Chondrocyte (in vitro differentiated cells): ENCODE results near the gene FYN. TPM values are rescaled to one million over a fixed set of nuclear protein-coding genes. Genes with fewer than 3 reads are reported as not detected.

Source experiments
- DNase-seq: peaks from one replicate; pipeline ENCODE4 v3.0.0; 2021; ENCODE audit warnings: mixed read lengths, low spot score
- H3K27ac Mint-ChIP-seq: one replicate; pipeline ENCODE4 v1.8.0; 2021; ENCODE audit warnings: mild to moderate bottlenecking, moderate library complexity, mixed read lengths; ENCODE audit not compliant: unreplicated experiment
- H3K27me3 Mint-ChIP-seq: 2 replicates; pipeline ENCODE4 v1.8.0; 2021; ENCODE audit warnings: low read depth, mixed read lengths
- H3K36me3 Mint-ChIP-seq: 2 replicates; pipeline ENCODE4 v1.8.0; 2021; ENCODE audit warnings: low read depth, mixed read lengths
- H3K4me1 Mint-ChIP-seq: 2 replicates; pipeline ENCODE4 v1.8.0; 2021; ENCODE audit warnings: low read depth, mild to moderate bottlenecking, mixed read lengths
- H3K4me3 Mint-ChIP-seq: one replicate; pipeline ENCODE4 v1.8.0; 2021; ENCODE audit warnings: mild to moderate bottlenecking, moderate library complexity, mixed read lengths; ENCODE audit not compliant: unreplicated experiment
- H3K9me3 Mint-ChIP-seq: 2 replicates; pipeline ENCODE4 v1.8.0; 2021; ENCODE audit warnings: low read depth, mixed read lengths
- CTCF ChIP-seq: fragments of 200-600 bp; sonication (generic); IDR thresholded peaks from 2 replicates; pipeline ENCODE4 v1.5.0; 2021; ENCODE audit warnings: antibody characterized with exemption, mild to moderate bottlenecking, moderate library complexity
- total RNA-seq: library from RNA; stranded (reverse); gene quantifications from 3 replicates; pipeline ENCODE4 v1.2.1, GENCODE V29; 2021

FYN gene
- total RNA-seq, 1 donor from 2014 or later: 109 TPM

GRCh38 chr6:111832833-111833418, 40.3 kb downstream of the FYN start:
- Mint-ChIP-seq H3K9me3 (no peaks in the 10 kb centered on the region), H3K4me1 (peaks cover 35% of the 10 kb centered on the region)

DNA sequence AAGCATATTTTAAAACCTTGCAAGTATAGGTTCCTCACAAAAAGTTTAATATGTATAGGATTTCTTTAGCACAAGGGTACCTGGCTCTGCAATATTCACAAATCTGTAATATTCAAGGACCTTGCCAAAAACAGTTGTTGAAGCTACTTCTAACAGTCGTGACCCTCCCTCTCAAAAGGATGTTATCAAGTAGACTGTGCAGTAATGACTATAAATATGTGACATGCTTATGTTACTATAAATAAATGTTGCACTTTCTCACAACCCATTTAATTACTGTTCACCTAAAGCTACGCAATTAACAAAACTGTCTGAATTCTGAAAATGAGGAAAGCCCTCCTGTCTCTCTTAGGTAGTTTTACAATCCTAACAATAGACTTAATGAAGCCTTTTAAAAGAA, 41.8 kb downstream of the FYN start:
- TF ChIP-seq CTCF: no peak
- no peaks in the 10 kb centered on the region for H3K27me3 Mint-ChIP-seq
- no peak overlapping the region for H3K4me3 Mint-ChIP-seq
- no peak overlapping the region for H3K27ac Mint-ChIP-seq
- no peaks in the 10 kb centered on the region for H3K9me3 Mint-ChIP-seq
- DNase-seq: no peak
- H3K36me3 Mint-ChIP-seq: peaks cover 2% of the 10 kb centered on the region
- peaks cover 35% of the 10 kb centered on the region for H3K4me1 Mint-ChIP-seq

More at GRCh38 chr6:111832833-111833418, 40.3 kb downstream of the FYN start:
- Mint-ChIP-seq H3K27ac (peak overlapping the region; percentile 33), H3K36me3 (peaks cover 2% of the 10 kb centered on the region), H3K4me3 (no peak overlapping the region), H3K27me3 (no peaks in the 10 kb centered on the region)
- DNase-seq: no peak
- no peak for TF ChIP-seq CTCF

GRCh38 chr6:111829998-111830397, 43.3 kb downstream of the FYN start:
- no peak for TF ChIP-seq CTCF
- no peak for DNase-seq
- H3K4me1 Mint-ChIP-seq: peaks cover 39% of the 10 kb centered on the region
- H3K27ac Mint-ChIP-seq: peak overlapping the region; percentile 32
- H3K36me3 Mint-ChIP-seq: peaks cover 2% of the 10 kb centered on the region
- no peak overlapping the region for H3K4me3 Mint-ChIP-seq
- H3K9me3 Mint-ChIP-seq: no peaks in the 10 kb centered on the region
- H3K27me3 Mint-ChIP-seq: no peaks in the 10 kb centered on the region

DNA sequence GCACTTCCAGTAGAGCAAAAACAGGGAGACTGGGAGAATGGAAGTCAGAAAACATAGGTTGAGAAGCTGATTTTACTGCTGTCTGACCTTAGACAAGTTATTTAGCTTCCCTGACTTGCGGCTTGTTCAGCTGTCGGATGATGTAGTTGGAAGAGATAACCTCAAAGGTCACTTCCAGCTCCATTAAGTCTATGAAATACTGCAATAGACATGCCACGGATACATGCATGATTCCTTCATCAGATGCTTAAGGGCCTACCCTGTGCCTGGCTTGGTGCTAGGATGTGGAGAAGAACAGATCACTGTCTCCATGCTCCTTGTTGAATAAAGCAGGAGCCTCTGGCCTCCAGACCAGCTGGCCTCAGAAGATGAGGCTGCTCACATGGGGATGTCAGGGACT, 43.7 kb downstream of the FYN start:
- Mint-ChIP-seq H3K9me3 (no peaks in the 10 kb centered on the region), H3K4me1 (peaks cover 43% of the 10 kb centered on the region), H3K27ac (no peak overlapping the region), H3K4me3 (no peak overlapping the region), H3K36me3 (no peaks in the 10 kb centered on the region), H3K27me3 (no peaks in the 10 kb centered on the region)
- no peak for DNase-seq
- TF ChIP-seq CTCF: no peak

DNA sequence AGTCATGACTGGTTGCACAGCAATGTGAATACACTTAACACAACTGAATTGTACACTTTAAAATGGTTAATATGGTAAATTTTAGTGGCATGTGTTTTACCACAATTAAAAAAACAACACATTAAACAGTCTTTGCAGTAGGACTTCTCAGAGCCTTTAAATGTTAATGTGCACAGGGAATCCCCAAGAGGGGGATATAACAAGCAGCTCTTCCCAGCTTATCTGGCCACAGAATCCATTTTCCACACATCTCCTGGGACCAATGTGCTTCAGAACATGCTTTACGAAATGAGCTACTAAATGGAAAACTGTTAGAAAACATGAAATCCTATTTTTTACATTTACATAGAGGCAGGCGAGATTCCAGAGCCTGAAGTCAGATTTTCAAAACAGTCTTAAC, 44.4 kb downstream of the FYN start:
- Mint-ChIP-seq H3K27me3 (no peaks in the 10 kb centered on the region), H3K27ac (no peak overlapping the region), H3K9me3 (no peaks in the 10 kb centered on the region), H3K4me3 (no peak overlapping the region), H3K36me3 (no peaks in the 10 kb centered on the region), H3K4me1 (peaks cover 49% of the 10 kb centered on the region)
- no peak for DNase-seq
- no peak for TF ChIP-seq CTCF
